GM23338 (cell line): ENCODE measurements around the gene FBXO15. TPM values are rescaled to one million over a fixed set of nuclear protein-coding genes. Genes with fewer than 3 reads are reported as not detected.

Experiments used
- ATAC-seq: fragments of 200-7000 bp; cut with Tn5 transposase; 3 replicates; pipeline ENCODE4 v1.9.1; 2020
- DNase-seq: peaks from one replicate; pipeline ENCODE4 v3.0.0-alpha.2; 2015; ENCODE audit warnings: low spot score
- H2AFZ ChIP-seq: fragments of 200-600 bp; sonication (generic); 2 replicates; pipeline ENCODE4 v1.8.0; 2016; ENCODE audit warnings: antibody characterized with exemption, mild to moderate bottlenecking, moderate library complexity
- H3F3A ChIP-seq: fragments of 200-600 bp; sonication (generic); replicated peaks from 2 replicates; pipeline ENCODE4 v1.8.0; 2017; ENCODE audit warnings: antibody characterized with exemption, mixed run types, low read depth
- H3K27ac ChIP-seq: fragments of 200-600 bp; sonication (generic); 2 replicates; pipeline ENCODE4 v1.6.1; 2016; ENCODE audit warnings: low read depth
- H3K27me3 ChIP-seq: fragments of 200-600 bp; sonication (generic); 2 replicates; pipeline ENCODE4 v1.8.0; 2016; ENCODE audit warnings: mild to moderate bottlenecking, mixed run types, moderate library complexity; ENCODE audit not compliant: insufficient read depth
- H3K36me3 ChIP-seq: fragments of 200-600 bp; sonication (generic); 2 replicates; pipeline ENCODE4 v1.8.0; 2016; ENCODE audit warnings: mild to moderate bottlenecking; ENCODE audit not compliant: insufficient read depth
- H3K4me1 ChIP-seq: fragments of 200-600 bp; sonication (generic); 2 replicates; pipeline ENCODE4 v1.8.0; 2016; ENCODE audit warnings: mild to moderate bottlenecking, moderate library complexity; ENCODE audit not compliant: insufficient read depth
- H3K4me2 ChIP-seq: fragments of 200-600 bp; sonication (generic); 2 replicates; pipeline ENCODE4 v1.7.1; 2017; ENCODE audit warnings: mixed run types
- H3K4me3 ChIP-seq: fragments of 200-600 bp; sonication (generic); 2 replicates; pipeline ENCODE4 v1.6.1; 2016; ENCODE audit warnings: mixed run types
- H3K79me2 ChIP-seq: fragments of 200-600 bp; sonication (generic); replicated peaks from 2 replicates; pipeline ENCODE4 v1.8.0; 2017; ENCODE audit warnings: mild to moderate bottlenecking; ENCODE audit not compliant: insufficient read depth
- H3K9me2 ChIP-seq: fragments of 200-600 bp; sonication (generic); 2 replicates; pipeline ENCODE4 v1.8.0; 2017; ENCODE audit not compliant: insufficient read depth
- H4K20me1 ChIP-seq: fragments of 200-600 bp; sonication (generic); replicated peaks from 2 replicates; pipeline ENCODE4 v1.8.0; 2017; ENCODE audit warnings: mild to moderate bottlenecking; ENCODE audit not compliant: insufficient read depth
- H3K27ac Mint-ChIP-seq: 2 replicates; pipeline ENCODE4 v1.8.0; 2020; ENCODE audit warnings: inconsistent platforms, mild to moderate bottlenecking, moderate library complexity, mixed read lengths
- H3K27me3 Mint-ChIP-seq: 3 replicates; pipeline ENCODE4 v1.8.0; 2022; ENCODE audit warnings: low read depth, mild to moderate bottlenecking, moderate library complexity, mixed read lengths, inconsistent platforms; ENCODE audit not compliant: insufficient read depth, poor library complexity
- H3K36me3 Mint-ChIP-seq: 3 replicates; pipeline ENCODE4 v1.8.0; 2021; ENCODE audit warnings: low read depth, mild to moderate bottlenecking, inconsistent platforms, moderate library complexity, mixed read lengths
- H3K4me1 Mint-ChIP-seq: 3 replicates; pipeline ENCODE4 v1.8.0; 2020; ENCODE audit warnings: mild to moderate bottlenecking, inconsistent platforms, mixed read lengths
- H3K4me3 Mint-ChIP-seq: 3 replicates; pipeline ENCODE4 v1.8.0; 2021; ENCODE audit warnings: moderate library complexity, mild to moderate bottlenecking, inconsistent platforms, mixed read lengths
- H3K9me3 Mint-ChIP-seq: 3 replicates; pipeline ENCODE4 v1.8.0; 2020; ENCODE audit warnings: moderate library complexity, mild to moderate bottlenecking, inconsistent platforms, mixed read lengths
- CREB1 ChIP-seq: fragments of 250-450 bp; sonication (Bioruptor Pico); IDR thresholded peaks from 2 replicates; pipeline ENCODE4 v1.5.0; 2020; ENCODE audit warnings: low read depth, mild to moderate bottlenecking, moderate library complexity
- CTCF ChIP-seq, 2 experiments: fragments of 200-600 bp in 1 of 2; sonication (generic) in 1 of 2; conservative IDR thresholded peaks; 2 replicates each; pipeline versions ENCODE4 v1.5.1 to v1.6.1; 2016 to 2017; ENCODE audit warnings: antibody characterized with exemption in 2 of 2, low read depth in 2 of 2, mild to moderate bottlenecking in 2 of 2, moderate library complexity in 1 of 2
- ETS1 ChIP-seq: IDR thresholded peaks from 2 replicates; pipeline ENCODE4 v1.6.1; 2016; ENCODE audit warnings: antibody characterized with exemption
- EZH2 ChIP-seq: fragments of 200-600 bp; sonication (generic); IDR thresholded peaks from one replicate; pipeline ENCODE4 v1.8.0; 2017; ENCODE audit warnings: antibody characterized with exemption, mild to moderate bottlenecking, low read depth; ENCODE audit not compliant: unreplicated experiment
- EZH2phosphoT487 ChIP-seq: fragments of 200-600 bp; sonication (generic); IDR thresholded peaks from one replicate; pipeline ENCODE4 v1.8.1; 2018; ENCODE audit warnings: antibody characterized with exemption; ENCODE audit not compliant: unreplicated experiment
- REST ChIP-seq: IDR thresholded peaks from one replicate; pipeline ENCODE4 v1.6.1; 2018; ENCODE audit warnings: antibody characterized with exemption; ENCODE audit not compliant: unreplicated experiment
- ZNF114 ChIP-seq: fragments of 250-450 bp; sonication (Bioruptor Pico); IDR thresholded peaks from 2 replicates; pipeline ENCODE4 v1.5.0; 2020; ENCODE audit warnings: mild to moderate bottlenecking, moderate library complexity
- ZNF331 ChIP-seq: fragments of 250-450 bp; sonication (Bioruptor Pico); IDR thresholded peaks from 2 replicates; pipeline ENCODE4 v1.5.0; 2020; ENCODE audit warnings: low read depth, mild to moderate bottlenecking, moderate library complexity
- polyA plus RNA-seq: library from polyadenylated mRNA; unstranded; fragments of >200 nt; fragmentation: Nextera tagmentation; extraction: Ambion mirVana; gene quantifications from 2 replicates; pipeline ENCODE4 v1.2.1, GENCODE V29; 2016
- total RNA-seq: library from RNA; depleted of rRNA; stranded (reverse); fragments of >200 nt; shearing (Covaris generic); gene quantifications from 2 replicates; pipeline ENCODE4 v1.2.3, GENCODE V29; 2014

The FBXO15 gene
- total and polyA plus RNA-seq, 2 experiments from 2014 or later: 0.21 to 0.53 TPM

GRCh38 chr18:74182335-74182734 is 34.7 kb upstream of the FBXO15 start:
- TF ChIP-seq CREB1: no peak
- no peak for TF ChIP-seq REST
- TF ChIP-seq ZNF331 (CRISPR knock-in tag): no peak
- no peak for TF ChIP-seq CTCF (conservative IDR thresholded peaks at IDR 0.05; ENCODE audit: low read depth in 2 of 2)
- TF ChIP-seq EZH2: no peak
- no peak for TF ChIP-seq ZNF114 (CRISPR knock-in tag)
- no peak for TF ChIP-seq EZH2phosphoT487
- no peak for TF ChIP-seq ETS1
- H3K4me3 ChIP-seq: no peak overlapping the region
- no peak overlapping the region for H3K4me2 ChIP-seq
- no peaks in the 10 kb centered on the region for H3K79me2 ChIP-seq
- H4K20me1 ChIP-seq: no peaks in the 10 kb centered on the region
- H3K4me3 Mint-ChIP-seq: no peak overlapping the region
- H3K4me1 Mint-ChIP-seq: peaks cover 18% of the 10 kb centered on the region
- no peaks in the 10 kb centered on the region for H3K36me3 Mint-ChIP-seq
- peaks cover 6% of the 10 kb centered on the region for H3K27me3 Mint-ChIP-seq
- no peaks in the 10 kb centered on the region for H3K36me3 ChIP-seq
- peak overlapping the region; percentile 63; the same call in 1 of the 2 replicates for H2AFZ ChIP-seq
- no peak overlapping the region for H3K27ac ChIP-seq
- no peaks in the 10 kb centered on the region; the same call in 2 of the 3 replicates for H3K9me3 Mint-ChIP-seq
- no peaks in the 10 kb centered on the region for H3K9me2 ChIP-seq
- H3K27ac Mint-ChIP-seq: no peak overlapping the region
- H3K4me1 ChIP-seq: peaks cover 26% of the 10 kb centered on the region
- DNase-seq (no peak), ATAC-seq (no peak)
- H3F3A ChIP-seq: no peaks in the 10 kb centered on the region
- H3K27me3 ChIP-seq: no peaks in the 10 kb centered on the region

- no peaks in the 10 kb centered on the region for H3K36me3 Mint-ChIP-seq
- H3K27me3 Mint-ChIP-seq: peaks cover 15% of the 10 kb centered on the region
- H3K27ac Mint-ChIP-seq: no peak overlapping the region
- no peak overlapping the region for H3K4me3 Mint-ChIP-seq
- H3K79me2 ChIP-seq: no peaks in the 10 kb centered on the region
- H3K4me1 Mint-ChIP-seq: peaks cover 13% of the 10 kb centered on the region
- no peaks in the 10 kb centered on the region for H3K36me3 ChIP-seq
- no peak for TF ChIP-seq ZNF331 (CRISPR knock-in tag)
- no peaks in the 10 kb centered on the region for H3K9me2 ChIP-seq
- peaks cover 15% of the 10 kb centered on the region for H3K4me1 ChIP-seq
- H3K27ac ChIP-seq: no peak overlapping the region
- H3F3A ChIP-seq: no peaks in the 10 kb centered on the region
- no peaks in the 10 kb centered on the region for H3K27me3 ChIP-seq
- no peak for DNase-seq
- H3K4me3 ChIP-seq: no peak overlapping the region
- H3K4me2 ChIP-seq: no peak overlapping the region
- no peak overlapping the region for H2AFZ ChIP-seq
- no peaks in the 10 kb centered on the region for H4K20me1 ChIP-seq
- H3K9me3 Mint-ChIP-seq: no peaks in the 10 kb centered on the region; the same call in 2 of the 3 replicates
- ATAC-seq: no peak
Observed at GRCh38 chr18:74179623-74180199, 32.1 kb upstream of the FBXO15 start.
